Measurements from ENCODE around the gene FKBP1C. TPM values are rescaled to one million over a fixed set of nuclear protein-coding genes. Genes with fewer than 3 reads are reported as not detected.

Gene FKBP1C
- total RNA-seq, 1 donor from 2014 or later = 0.77 TPM

DNA sequence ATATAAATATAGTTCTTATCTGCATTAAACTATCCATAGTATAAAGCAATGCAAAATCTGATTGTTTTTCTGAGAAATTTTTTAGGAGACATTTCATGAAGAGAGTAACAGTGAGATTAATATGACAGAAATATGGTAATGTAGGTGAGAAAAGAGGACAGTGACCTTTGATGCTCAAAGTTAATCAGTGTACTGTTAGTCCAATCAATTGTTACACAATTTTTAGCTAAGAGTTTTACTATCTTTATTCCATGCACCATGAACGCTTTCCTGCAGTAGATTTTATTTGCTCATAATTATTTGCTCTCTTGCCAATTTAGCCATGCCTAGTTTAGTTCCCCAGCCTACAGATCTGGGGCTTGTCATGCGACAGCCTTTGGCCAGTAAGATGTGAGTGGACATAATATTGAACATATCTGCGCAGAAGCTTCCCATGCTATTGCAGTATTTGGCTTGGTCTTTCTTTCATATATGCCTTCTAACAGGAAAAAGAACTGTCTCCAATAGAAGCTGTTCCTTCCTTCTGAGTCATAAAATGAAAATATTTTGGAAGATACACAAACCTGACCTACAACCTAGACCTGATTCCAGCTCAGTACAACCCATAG lies 38.7 kb downstream of the FKBP1C start:
- intact Hi-C loops (cut with micrococcal nuclease) = no loop called here
- ATAC-seq (no peak), DNase-seq (no peak)

DNA sequence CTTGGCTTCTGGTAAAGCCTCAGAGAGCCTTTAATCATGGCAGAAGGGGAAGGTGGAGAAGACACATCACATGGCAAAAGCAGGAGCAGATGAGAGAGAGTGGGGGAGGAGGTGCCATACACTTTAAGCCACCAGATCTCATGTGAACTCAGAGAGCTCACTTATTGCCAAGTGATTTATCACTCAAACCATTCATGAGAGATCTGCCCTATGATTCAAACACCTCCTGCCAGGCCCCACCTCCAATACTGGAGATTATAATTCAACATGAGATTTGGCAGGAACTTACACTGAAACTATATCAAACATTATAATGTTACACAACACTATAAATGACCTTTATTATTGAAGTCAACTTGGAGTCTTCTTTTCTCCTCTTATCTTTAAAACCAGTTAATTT lies 47.9 kb downstream of the FKBP1C start:
- ATAC-seq (no peak), DNase-seq (no peak)
- intact Hi-C loops (cut with micrococcal nuclease) = no loop called here

DNA sequence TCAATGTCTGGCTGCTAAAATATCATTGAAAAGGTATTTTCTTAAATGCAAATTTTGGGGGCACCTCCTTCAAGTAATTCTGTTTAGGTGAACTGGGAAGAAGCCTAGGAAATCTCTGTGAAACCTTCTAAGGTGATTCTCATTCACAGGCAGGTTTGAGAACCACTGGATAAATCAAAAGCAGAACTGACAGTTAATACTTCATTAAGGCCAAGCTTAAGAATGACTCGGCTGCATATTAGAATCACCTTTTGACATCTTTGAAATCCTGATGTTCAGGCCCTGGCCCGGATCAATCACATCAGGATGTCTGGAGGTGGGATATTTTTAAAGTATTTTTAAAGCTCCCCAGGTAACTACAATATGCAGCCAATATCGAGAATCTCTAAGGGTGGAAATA lies 50.6 kb downstream of the FKBP1C start:
- ATAC-seq (no peak), DNase-seq (no peak)

More for the DNA sequence above, 50.6 kb downstream of the FKBP1C start:
- intact Hi-C loops (cut with micrococcal nuclease) = no loop called here

Other genes starting within 250 kb of the FKBP1C start
- not detected for gene LGSN, start 108.5 kb downstream of the FKBP1C start, total RNA-seq